SJCRH30 (cell line): ENCODE data around the gene EXOC2. TPM values are rescaled to one million over a fixed set of nuclear protein-coding genes. Genes with fewer than 3 reads are reported as not detected.
A peak's percentile ranks its signal among the peaks of the same experiment; 100 is the strongest.

Experiments used
- DNase-seq, 2 experiments: peaks; one replicate each; pipeline ENCODE4 v3.0.0-alpha.2; 2015 to 2020
- H3K27ac ChIP-seq: fragments of 250-450 bp; sonication (Bioruptor Pico); 2 replicates; pipeline ENCODE4 v1.5.1; 2020; ENCODE audit warnings: mild to moderate bottlenecking, moderate library complexity
- H3K27me3 ChIP-seq: fragments of 250-450 bp; sonication (Bioruptor Pico); 2 replicates; pipeline ENCODE4 v1.5.1; 2020; ENCODE audit warnings: mild to moderate bottlenecking, moderate library complexity
- H3K36me3 ChIP-seq: fragments of 250-450 bp; sonication (Bioruptor Pico); 2 replicates; pipeline ENCODE4 v1.5.1; 2020; ENCODE audit warnings: mild to moderate bottlenecking, moderate library complexity
- H3K4me1 ChIP-seq: fragments of 250-450 bp; sonication (Bioruptor Pico); 2 replicates; pipeline ENCODE4 v1.5.1; 2020; ENCODE audit warnings: mild to moderate bottlenecking, moderate library complexity
- H3K4me3 ChIP-seq: fragments of 250-450 bp; sonication (Bioruptor Pico); 2 replicates; pipeline ENCODE4 v1.5.1; 2020; ENCODE audit warnings: mild to moderate bottlenecking, moderate library complexity
- H3K9me3 ChIP-seq: fragments of 250-450 bp; sonication (Bioruptor Pico); replicated peaks from 2 replicates; pipeline ENCODE4 v1.5.1; 2020; ENCODE audit warnings: mild to moderate bottlenecking, moderate library complexity
- total RNA-seq: library from RNA; depleted of rRNA; stranded (reverse); fragments of >200 nt; shearing (Covaris generic); gene quantifications from 2 replicates; pipeline ENCODE4 v1.2.3, GENCODE V29; 2014

Gene EXOC2
- total RNA-seq, 1 experiment from 2014 or later: 22.3 TPM

DNA sequence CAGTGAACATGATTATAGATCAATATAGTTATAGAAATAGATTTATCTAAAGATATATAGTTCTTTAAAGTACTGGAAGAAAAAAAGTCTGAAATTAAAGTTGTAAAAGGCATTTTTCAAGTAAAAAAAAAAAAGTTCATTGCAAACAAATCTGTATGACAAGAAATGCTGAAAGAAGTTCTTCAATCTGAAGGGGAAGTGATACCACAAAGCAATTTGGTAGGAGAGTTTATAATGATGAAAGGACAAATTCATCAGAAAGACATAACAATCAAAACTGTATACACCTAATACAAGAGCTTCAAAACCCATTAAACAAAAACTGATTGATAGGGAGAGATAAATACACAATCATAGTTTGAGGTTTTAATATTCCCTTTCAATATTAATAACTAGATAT, 50.1 kb downstream of the EXOC2 start:
- H3K4me3 ChIP-seq: no peak overlapping the region

DNA sequence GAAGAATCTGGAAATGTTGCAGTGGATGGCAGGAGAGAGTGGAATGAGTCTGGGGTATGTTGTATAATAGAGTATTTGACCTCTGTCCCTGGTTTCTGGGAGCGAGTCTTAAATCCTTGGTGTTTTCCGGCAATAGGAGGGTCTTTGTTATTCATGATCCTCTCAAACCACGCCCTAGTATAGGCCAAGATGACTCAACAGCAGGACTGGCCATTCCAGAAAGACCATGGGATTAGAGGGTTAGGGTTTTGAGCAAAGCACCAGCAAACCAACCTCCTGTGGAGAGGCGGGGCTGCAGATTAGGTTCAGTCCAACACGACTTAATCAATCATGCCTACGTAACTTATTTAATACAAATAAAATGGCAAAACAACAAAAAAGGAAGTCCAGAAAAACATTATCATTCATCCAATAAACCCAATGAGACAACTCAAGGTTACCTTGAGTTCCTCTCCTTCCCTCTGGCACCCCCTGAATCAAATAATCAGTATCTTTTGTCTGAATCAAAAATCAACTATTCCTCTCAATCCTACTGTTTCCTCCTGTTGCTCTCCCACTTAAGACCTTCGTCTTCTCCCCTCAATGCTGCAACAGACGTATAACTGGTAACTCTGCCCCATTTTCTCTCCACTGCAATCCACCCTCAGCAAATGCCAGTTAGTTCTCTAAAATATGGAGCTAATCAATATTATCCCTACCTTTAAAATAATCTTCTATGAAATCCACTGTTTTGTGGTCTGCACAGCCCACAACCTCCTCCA, 51.5 kb downstream of the EXOC2 start:
- H3K27ac ChIP-seq: no peak overlapping the region
- H3K36me3 ChIP-seq: no peaks in the 10 kb centered on the region
- H3K27me3 ChIP-seq: no peaks in the 10 kb centered on the region
- H3K9me3 ChIP-seq: no peaks in the 10 kb centered on the region
- H3K4me1 ChIP-seq: no peaks in the 10 kb centered on the region
- H3K4me3 ChIP-seq: no peak overlapping the region
- no peak for DNase-seq

More for the DNA sequence above, 50.1 kb downstream of the EXOC2 start:
- Histone ChIP-seq H3K4me1 (no peaks in the 10 kb centered on the region), H3K9me3 (no peaks in the 10 kb centered on the region), H3K36me3 (no peaks in the 10 kb centered on the region), H3K27ac (no peak overlapping the region), H3K27me3 (no peaks in the 10 kb centered on the region)
- DNase-seq: no peak

DNA sequence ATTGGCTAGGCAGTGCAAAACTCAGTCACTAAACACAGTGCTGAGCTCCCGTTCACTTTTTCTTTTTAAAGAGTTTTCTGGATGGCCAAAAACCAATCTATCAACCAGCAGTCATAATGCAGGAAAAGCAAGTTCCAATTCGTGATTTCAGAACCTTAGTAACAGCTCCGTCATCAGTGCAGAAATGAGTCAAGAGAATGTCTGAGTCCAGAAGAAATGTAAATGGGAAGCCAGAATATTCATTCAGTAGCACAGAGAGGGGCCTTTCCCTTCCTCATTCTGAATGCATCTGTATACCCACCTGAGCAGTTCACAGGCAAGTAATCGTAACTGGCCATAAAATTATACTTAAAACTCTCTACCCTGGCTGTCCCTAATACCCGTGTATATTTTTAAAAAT, 56.5 kb downstream of the EXOC2 start:
- H3K27me3 ChIP-seq: no peaks in the 10 kb centered on the region
- H3K4me3 ChIP-seq: no peak overlapping the region
- no peaks in the 10 kb centered on the region for H3K36me3 ChIP-seq
- no peak overlapping the region for H3K27ac ChIP-seq
- DNase-seq: no peak
- no peaks in the 10 kb centered on the region for H3K4me1 ChIP-seq
- H3K9me3 ChIP-seq: no peaks in the 10 kb centered on the region

DNA sequence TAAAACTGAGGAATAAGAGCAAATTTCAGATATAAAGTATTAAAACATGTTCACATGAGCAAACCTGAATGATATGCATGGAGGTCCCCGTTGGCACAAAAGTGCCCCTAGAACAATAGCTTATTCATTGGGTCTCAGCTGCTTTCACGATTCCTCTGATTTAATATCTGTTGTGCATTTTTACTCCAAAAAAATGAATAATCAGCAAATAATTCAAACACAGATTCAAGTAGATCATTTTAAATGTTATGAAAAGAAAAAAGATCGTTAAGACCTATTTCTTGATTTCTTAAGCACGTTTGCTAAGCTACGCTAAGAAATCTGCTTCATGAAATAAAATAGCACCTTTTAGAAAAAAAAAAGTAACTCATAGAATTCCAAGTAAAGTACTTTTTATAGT, 57.7 kb downstream of the EXOC2 start:
- no peak overlapping the region for H3K27ac ChIP-seq
- no peaks in the 10 kb centered on the region for H3K27me3 ChIP-seq
- no peak for DNase-seq
- H3K4me3 ChIP-seq: no peak overlapping the region
- H3K36me3 ChIP-seq: no peaks in the 10 kb centered on the region
- no peaks in the 10 kb centered on the region for H3K9me3 ChIP-seq
- no peaks in the 10 kb centered on the region for H3K4me1 ChIP-seq

DNA sequence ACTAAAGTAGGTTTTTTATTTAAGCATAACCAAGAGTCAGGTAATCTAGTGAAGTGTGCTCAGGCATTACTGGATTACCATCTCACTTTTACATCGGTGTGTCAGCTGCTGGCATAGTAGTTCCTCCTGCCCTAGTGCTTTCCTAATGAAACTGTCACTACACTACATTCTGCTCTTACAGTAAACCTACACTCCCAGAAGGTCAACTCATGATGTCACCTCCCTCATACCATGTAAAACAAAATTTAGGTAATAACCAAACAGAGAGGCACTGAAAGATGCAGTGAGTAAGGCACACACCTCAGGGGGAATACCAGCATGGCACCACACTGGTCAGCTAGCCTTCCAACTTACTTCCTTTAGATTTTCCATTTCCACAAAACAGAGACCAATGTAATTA, 59.3 kb downstream of the EXOC2 start:
- no peaks in the 10 kb centered on the region for H3K36me3 ChIP-seq
- H3K27ac ChIP-seq: no peak overlapping the region
- no peaks in the 10 kb centered on the region for H3K27me3 ChIP-seq
- no peaks in the 10 kb centered on the region for H3K9me3 ChIP-seq
- H3K4me1 ChIP-seq: no peaks in the 10 kb centered on the region
- no peak overlapping the region for H3K4me3 ChIP-seq
- DNase-seq: no peak

DNA sequence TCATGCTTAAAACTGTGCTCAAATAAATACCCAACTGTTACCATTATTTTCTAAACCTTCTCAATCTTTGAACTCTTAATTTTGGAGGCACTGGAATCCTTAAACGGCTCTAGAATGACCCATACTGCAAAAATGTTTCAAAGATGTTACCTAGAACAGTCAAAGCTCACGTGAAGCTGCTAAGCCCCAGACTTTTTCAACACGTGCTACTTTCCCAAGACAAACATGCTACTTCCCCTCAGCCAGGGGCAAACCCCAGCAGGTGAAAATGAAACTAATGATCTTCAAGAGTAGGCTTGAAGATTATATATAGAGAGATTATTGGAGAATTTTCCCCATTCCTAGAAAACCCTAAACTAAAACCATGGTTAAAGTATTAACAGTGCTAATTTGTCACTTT, 64.2 kb downstream of the EXOC2 start:
- Histone ChIP-seq H3K4me3 (no peak overlapping the region), H3K27ac (no peak overlapping the region), H3K9me3 (no peaks in the 10 kb centered on the region), H3K36me3 (no peaks in the 10 kb centered on the region), H3K4me1 (peaks cover 4% of the 10 kb centered on the region), H3K27me3 (no peaks in the 10 kb centered on the region)
- DNase-seq: no peak

DNA sequence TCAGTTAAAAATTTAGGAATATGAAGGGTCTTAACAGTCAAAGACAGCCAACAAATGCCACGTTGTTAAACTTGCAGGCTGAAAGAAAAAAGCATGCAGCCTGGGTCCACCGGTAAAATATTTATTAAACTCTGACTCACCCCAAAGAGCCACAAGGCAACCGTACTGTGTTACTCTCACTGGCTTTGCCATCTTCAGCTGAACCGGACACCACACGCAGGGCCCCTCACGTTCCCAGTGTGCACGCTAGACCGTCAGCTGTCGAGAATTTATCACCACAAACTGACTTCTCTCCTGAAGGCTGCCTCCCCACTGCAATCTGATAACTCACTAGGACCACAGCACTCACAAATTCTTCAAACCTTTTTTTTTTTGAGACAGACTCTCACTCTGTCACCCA, 66.7 kb downstream of the EXOC2 start:
- peak overlapping the region; percentile 76 for H3K27ac ChIP-seq
- no peaks in the 10 kb centered on the region for H3K9me3 ChIP-seq
- H3K4me3 ChIP-seq: no peak overlapping the region; the same call in 1 of the 2 replicates
- DNase-seq: peak; percentile 83 to 89
- H3K4me1 ChIP-seq: peaks cover 4% of the 10 kb centered on the region
- H3K36me3 ChIP-seq: no peaks in the 10 kb centered on the region
- no peaks in the 10 kb centered on the region for H3K27me3 ChIP-seq

DNA sequence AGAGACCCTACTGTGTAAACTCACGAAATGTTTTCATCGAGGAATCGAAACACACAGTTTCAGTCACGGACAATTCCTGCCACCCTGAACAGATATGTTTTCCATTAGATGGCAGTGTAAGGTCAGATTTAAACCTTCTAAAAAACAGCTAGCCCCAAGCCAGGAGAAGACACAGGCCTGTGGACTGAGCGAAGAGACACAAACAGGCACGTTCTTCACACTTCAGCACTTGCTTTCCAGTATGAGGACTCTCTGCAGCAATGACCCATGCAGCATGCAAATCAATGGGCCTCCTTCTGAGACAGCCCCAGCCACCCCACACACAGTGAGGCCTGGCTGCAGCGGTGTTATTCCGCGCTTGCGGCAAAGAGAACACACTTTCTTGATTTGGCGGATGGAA, 68.0 kb downstream of the EXOC2 start:
- Histone ChIP-seq H3K9me3 (no peaks in the 10 kb centered on the region), H3K4me3 (no peak overlapping the region), H3K27me3 (no peaks in the 10 kb centered on the region), H3K4me1 (peaks cover 4% of the 10 kb centered on the region), H3K27ac (no peak overlapping the region), H3K36me3 (no peaks in the 10 kb centered on the region)
- DNase-seq: peak in 1 of 2 experiments; percentile 40

DNA sequence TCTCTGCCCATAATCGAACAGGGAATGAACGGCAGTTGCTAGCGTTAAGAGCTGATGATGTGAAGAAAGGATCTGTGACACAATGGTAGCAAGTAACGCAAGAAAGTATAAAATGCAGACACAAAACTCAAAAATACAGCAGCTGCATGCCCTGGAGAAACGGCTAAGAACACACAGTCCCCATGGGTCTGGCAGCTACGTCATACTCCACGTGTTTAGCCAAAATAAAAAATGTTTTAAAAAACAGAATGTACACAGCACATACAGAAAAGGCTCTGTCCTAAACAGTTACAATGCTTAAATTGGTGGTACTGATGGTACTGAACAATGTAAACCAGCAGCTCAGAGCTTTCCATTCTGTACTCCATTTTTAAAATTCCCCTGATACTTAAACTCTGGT, 70.5 kb downstream of the EXOC2 start:
- H3K4me3 ChIP-seq: no peak overlapping the region
- no peak overlapping the region for H3K27ac ChIP-seq
- no peak for DNase-seq
- H3K4me1 ChIP-seq: peaks cover 4% of the 10 kb centered on the region
- H3K9me3 ChIP-seq: no peaks in the 10 kb centered on the region
- no peaks in the 10 kb centered on the region for H3K36me3 ChIP-seq
- H3K27me3 ChIP-seq: no peaks in the 10 kb centered on the region

DNA sequence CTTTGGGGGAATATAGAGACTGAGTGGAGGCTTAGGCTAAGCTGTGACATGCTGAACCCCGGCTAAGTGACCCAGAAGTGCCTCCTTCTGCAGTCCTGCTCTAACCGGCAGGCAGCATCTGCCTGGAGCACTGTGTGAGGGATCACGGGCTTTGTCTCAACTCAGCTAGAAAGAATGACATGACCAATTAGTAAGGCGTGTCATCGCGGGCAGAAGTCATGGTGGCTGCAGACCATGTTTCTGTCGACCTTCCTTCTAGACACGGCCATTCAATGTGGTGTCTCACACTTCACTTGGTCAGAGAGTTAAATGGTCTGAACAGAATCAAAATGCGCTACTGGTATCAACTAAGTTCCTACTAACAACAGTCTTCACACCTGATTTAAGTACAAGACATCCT, 71.0 kb downstream of the EXOC2 start:
- H3K27ac ChIP-seq: no peak overlapping the region
- no peaks in the 10 kb centered on the region for H3K36me3 ChIP-seq
- H3K4me1 ChIP-seq: peaks cover 4% of the 10 kb centered on the region
- DNase-seq: no peak
- no peak overlapping the region for H3K4me3 ChIP-seq
- no peaks in the 10 kb centered on the region for H3K27me3 ChIP-seq
- H3K9me3 ChIP-seq: no peaks in the 10 kb centered on the region

DNA sequence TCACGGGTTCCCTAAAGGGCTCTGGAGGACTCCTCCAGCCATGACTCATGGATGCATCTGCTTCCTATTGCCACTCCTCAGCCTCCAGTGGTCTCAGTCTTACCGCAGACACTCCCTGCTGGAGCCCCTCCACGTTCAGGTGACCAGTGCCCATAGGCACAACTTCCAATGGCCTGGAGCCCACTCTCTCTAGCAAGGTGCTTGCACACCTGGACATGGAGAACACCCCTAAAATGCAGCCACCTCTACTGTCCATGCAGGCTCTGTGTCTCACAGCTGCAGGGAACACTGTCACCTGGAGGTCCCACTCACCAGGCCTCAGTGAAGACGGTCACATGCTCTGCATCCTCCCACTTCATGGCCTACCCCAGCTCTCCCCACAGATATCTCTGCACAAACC, 72.0 kb downstream of the EXOC2 start:
- H3K36me3 ChIP-seq: no peaks in the 10 kb centered on the region
- no peak for DNase-seq
- H3K9me3 ChIP-seq: no peaks in the 10 kb centered on the region
- H3K4me1 ChIP-seq: peaks cover 4% of the 10 kb centered on the region
- H3K4me3 ChIP-seq: no peak overlapping the region
- no peaks in the 10 kb centered on the region for H3K27me3 ChIP-seq
- H3K27ac ChIP-seq: no peak overlapping the region

DNA sequence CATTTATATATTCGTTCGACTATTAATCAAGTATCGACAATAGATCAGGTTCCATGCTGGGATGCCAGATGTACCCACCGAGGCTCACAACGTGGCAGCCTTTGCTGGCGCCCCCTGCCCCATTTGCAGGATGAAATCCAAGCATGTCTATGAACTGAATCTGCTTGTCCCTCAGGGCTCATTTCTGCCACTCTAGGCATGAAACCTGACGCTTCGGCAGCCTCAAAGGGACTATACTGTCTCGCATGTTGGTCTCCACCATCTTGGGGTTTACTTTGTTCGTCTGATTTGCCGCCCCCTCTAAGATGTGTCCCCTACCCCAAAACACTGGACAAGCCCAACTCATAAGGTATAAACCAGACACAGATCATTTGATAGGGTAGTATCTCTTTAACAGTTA, 72.8 kb downstream of the EXOC2 start:
- H3K9me3 ChIP-seq: no peaks in the 10 kb centered on the region
- H3K36me3 ChIP-seq: no peaks in the 10 kb centered on the region
- no peak overlapping the region for H3K4me3 ChIP-seq
- DNase-seq: no peak
- H3K27me3 ChIP-seq: no peaks in the 10 kb centered on the region
- H3K27ac ChIP-seq: no peak overlapping the region
- H3K4me1 ChIP-seq: no peaks in the 10 kb centered on the region

DNA sequence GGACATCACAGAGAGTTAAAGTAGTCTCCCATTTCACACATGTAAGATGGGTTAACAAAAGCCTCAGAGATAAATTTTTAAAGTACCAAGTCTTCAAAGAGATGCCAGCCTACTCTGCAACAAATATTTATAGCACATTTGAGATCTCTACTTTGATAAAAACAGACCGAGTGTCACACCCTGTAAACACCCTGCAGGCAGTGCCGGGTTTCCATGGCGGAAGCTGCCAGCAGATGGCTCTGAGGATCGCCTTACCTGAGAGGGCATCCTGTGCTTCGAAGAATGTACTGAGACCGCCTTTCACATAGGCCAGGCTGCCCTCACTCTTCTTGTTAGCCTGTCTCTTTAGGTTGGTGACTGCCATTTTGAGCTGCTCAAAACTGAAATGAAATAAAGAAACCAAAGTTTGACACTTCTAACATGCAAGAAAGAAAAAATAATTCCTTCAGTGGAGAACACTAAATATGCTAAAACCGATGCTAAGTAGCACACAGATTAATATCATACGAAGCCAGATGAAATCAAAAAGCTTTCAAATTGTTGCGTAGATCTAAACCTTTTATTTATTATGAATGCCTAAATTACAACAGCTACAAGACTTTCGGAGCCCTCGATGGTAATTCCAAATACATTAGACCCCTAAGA, 75.4 kb downstream of the EXOC2 start:
- Histone ChIP-seq H3K27me3 (no peaks in the 10 kb centered on the region), H3K4me1 (no peaks in the 10 kb centered on the region), H3K27ac (no peak overlapping the region), H3K4me3 (no peak overlapping the region), H3K9me3 (no peaks in the 10 kb centered on the region), H3K36me3 (no peaks in the 10 kb centered on the region)
- peak in 1 of 2 experiments; percentile 14 for DNase-seq

DNA sequence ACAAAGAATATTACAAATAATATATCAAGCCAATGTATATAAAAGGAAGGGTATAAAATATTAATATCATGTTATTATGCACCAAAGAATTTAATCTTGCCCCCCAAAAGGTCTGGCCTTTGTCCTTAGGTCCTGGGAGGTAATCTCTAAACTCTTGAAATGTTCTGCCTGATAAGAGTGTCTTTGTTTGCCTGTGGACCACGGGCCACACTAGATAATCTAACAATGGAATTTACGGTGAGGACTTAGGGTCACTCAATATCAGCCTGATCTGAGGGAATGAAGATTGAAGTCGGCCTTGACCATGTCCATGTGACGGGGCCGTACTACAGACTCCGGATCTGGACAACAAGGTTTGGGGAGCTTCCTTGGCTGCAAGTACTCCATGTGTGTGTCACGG, 79.0 kb downstream of the EXOC2 start:
- Histone ChIP-seq H3K27ac (no peak overlapping the region), H3K27me3 (no peaks in the 10 kb centered on the region), H3K4me1 (no peaks in the 10 kb centered on the region), H3K36me3 (no peaks in the 10 kb centered on the region), H3K4me3 (no peak overlapping the region), H3K9me3 (no peaks in the 10 kb centered on the region)
- DNase-seq: no peak

DNA sequence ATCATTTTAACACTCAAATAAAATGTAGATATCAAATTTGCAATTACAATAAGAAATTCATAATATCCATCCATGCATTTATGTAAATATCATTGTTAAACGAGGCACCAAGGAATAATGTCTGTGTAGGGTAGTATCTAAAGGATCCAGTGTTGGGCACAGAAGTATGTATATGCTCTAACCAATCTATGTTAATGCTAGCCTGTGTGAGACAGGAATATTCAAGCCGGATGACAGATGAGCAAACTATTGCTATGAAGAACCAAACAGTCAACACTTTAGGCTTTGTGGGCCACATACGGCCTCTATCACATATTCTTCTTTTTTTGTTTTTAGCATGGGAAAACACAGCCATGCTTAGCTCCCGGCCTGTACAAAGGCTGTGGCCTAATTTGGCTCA, 81.0 kb downstream of the EXOC2 start:
- Histone ChIP-seq H3K9me3 (no peaks in the 10 kb centered on the region), H3K27ac (no peak overlapping the region), H3K4me1 (no peaks in the 10 kb centered on the region), H3K4me3 (no peak overlapping the region), H3K36me3 (no peaks in the 10 kb centered on the region), H3K27me3 (no peaks in the 10 kb centered on the region)
- DNase-seq: no peak

DNA sequence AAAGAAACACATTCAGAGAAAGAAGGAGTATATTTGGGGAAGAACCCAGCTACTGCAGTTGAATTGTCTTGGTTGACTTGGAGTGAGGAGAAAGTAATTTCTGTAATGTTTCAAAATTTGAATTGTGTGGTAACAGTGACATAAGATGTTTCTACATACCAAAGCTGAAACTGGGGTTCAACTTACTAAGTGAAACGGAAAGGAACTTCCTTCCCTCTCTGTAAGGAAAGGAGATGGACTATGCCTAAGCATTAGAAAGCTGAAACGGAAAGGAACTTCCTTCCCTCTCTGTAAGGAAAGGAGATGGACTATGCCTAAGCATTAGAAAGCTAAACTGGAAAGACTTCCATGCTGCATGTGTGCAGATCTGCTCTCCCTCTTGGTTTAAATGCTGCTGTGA, 82.1 kb downstream of the EXOC2 start:
- Histone ChIP-seq H3K27me3 (no peaks in the 10 kb centered on the region), H3K4me3 (no peak overlapping the region), H3K36me3 (no peaks in the 10 kb centered on the region), H3K27ac (no peak overlapping the region), H3K4me1 (no peaks in the 10 kb centered on the region), H3K9me3 (no peaks in the 10 kb centered on the region)
- no peak for DNase-seq
